Measurements from ENCODE around the gene LRRK1. TPM values are rescaled to one million over a fixed set of nuclear protein-coding genes. Genes with fewer than 3 reads are reported as not detected.

The LRRK1 gene
- total RNA-seq, 6 experiments from 2014 or later, result 0.93 to 3.6 (median 2.5) TPM

GRCh38 chr15:101056366-101057334, 137.5 kb downstream of the LRRK1 start:
- Histone ChIP-seq H3K4me3 (no peak overlapping the region), H3K36me3 (peaks cover 0 to 3% (median 0%) of the 10 kb centered on the region in 4 donors), H3K27ac (no peak overlapping the region), H3K27me3 (no peaks in the 10 kb centered on the region), H3K4me1 (no peaks in the 10 kb centered on the region), H3K9me3 (no peaks in the 10 kb centered on the region)
- TF ChIP-seq CTCF (IDR thresholded peaks at IDR 0.05) (no peak), POLR2A (IDR thresholded peaks at IDR 0.05) (no peak)
- 44% methylated on average over 6 of the region's 15 CpGs for WGBS (ENCODE audit: insufficient coverage, low coverage, low lambda C conversion rate, missing lambda C conversion rate)
- DNase-seq, result peak in 2 of 3 donors; percentile 42 to 45
- intact Hi-C loops (cut with DNase I), result no loop called here
- peak in 3 of 4 donors; percentile 10 to 42 (median 31) for ATAC-seq

- WGBS (ENCODE audit: insufficient coverage, low coverage, low lambda C conversion rate, missing lambda C conversion rate), result 78% methylated on average over 9 of the region's 14 CpGs
- H3K36me3 ChIP-seq, result peaks cover 0 to 3% (median 0%) of the 10 kb centered on the region in 4 donors
- no peak for DNase-seq
- TF ChIP-seq POLR2A (IDR thresholded peaks at IDR 0.05) (no peak), CTCF (IDR thresholded peaks at IDR 0.05) (no peak)
- no peaks in the 10 kb centered on the region for H3K4me1 ChIP-seq
- intact Hi-C loops (cut with DNase I), result no loop called here
- no peaks in the 10 kb centered on the region for H3K27me3 ChIP-seq
- ATAC-seq, result no peak
- no peak overlapping the region for H3K27ac ChIP-seq
- H3K4me3 ChIP-seq, result no peak overlapping the region
- H3K9me3 ChIP-seq, result no peaks in the 10 kb centered on the region
Observed at GRCh38 chr15:101057841-101058407, 138.8 kb downstream of the LRRK1 start.

GRCh38 chr15:101058735-101059134, 139.6 kb downstream of the LRRK1 start:
- intact Hi-C loops (cut with DNase I), result no loop called here

More at GRCh38 chr15:101058735-101059134, 139.6 kb downstream of the LRRK1 start:
- 81% methylated on average over 10 of the region's 12 CpGs for WGBS (ENCODE audit: insufficient coverage, low coverage, low lambda C conversion rate, missing lambda C conversion rate)
- peaks cover 0 to 3% (median 0%) of the 10 kb centered on the region in 4 donors for H3K36me3 ChIP-seq
- DNase-seq, result no peak
- no peak for TF ChIP-seq POLR2A (IDR thresholded peaks at IDR 0.05)
- no peak for TF ChIP-seq CTCF (IDR thresholded peaks at IDR 0.05)
- no peak for ATAC-seq
- H3K9me3 ChIP-seq, result no peaks in the 10 kb centered on the region
- H3K4me1 ChIP-seq, result no peaks in the 10 kb centered on the region
- no peak overlapping the region for H3K4me3 ChIP-seq
- H3K27ac ChIP-seq, result no peak overlapping the region
- H3K27me3 ChIP-seq, result no peaks in the 10 kb centered on the region
